Left ventricle myocardium superior (tissue), 1 donor: ENCODE data around the gene CT45A1. TPM values are rescaled to one million over a fixed set of nuclear protein-coding genes. Genes with fewer than 3 reads are reported as not detected.
"Not testable (repeated sequence)": the region's sequence is repeated elsewhere in the genome, so short reads cannot be mapped to it uniquely, and the experiment has no call there.

ENCODE experiments used
- ATAC-seq: fragments of 200-7000 bp; cut with Tn5 transposase; one replicate; pipeline ENCODE4 v1.9.1; 2020; ENCODE audit warnings: mild to moderate bottlenecking, moderate library complexity
- DNase-seq: peaks from one replicate; pipeline ENCODE4 v3.0.0-alpha.2; 2020
- intact Hi-C: fragments of 100-400 bp; cut with micrococcal nuclease; formaldehyde crosslinking; loops from one replicate; pipeline ENCODE4 v1.11.0; 2022
- long read RNA-seq: library from polyadenylated mRNA; unstranded; transcript quantifications from one replicate; pipeline ENCODE4 v2.0.0, GENCODE V29; 2021
- total RNA-seq: library from RNA; stranded (reverse); fragmentation: NEBNext Ultra II Directional; extraction: Animal tissue kit (Norgen Biotek cat#: 25700); gene quantifications from one replicate; pipeline ENCODE4 v1.2.1, GENCODE V29; 2021
- donor health status: DM: no; HTN: yes; CAD: no; lungs with severe emphysema.

CT45A1 gene
- total RNA-seq = not detected
- long read RNA-seq = 0 reads

DNA sequence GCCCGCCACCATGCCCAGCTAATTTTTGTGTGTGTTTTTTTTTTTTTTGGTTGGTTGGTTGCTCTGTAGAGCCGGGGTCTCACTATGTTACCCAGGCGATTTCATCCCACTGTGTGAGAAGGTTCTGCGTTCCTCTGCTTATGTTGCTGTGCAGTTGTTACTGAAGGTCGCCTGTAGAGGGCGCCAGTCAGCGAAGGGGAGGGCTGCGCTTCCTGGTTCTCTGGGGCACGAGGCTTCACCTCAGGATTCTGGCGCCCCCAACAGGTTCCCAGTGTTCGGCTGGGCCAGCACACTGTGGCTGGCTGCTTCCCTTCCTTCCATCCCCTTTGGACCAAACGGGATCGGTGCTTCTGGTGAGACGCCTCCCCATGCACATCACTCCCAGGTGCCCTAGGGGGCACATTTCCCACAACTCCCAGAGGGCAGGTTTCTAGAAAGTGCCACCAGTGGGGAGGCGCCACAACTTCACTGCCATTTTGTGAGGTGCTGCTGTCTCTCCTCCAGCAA is at the start of gene CT45A1:
Gene CT45A1 (plus strand): TSS at position 457 of the 507 bp plus-strand sequence. CDS start 5,302 bp downstream, outside the sequence.
- ATAC-seq, intact Hi-C loops, DNase-seq: not testable (repeated sequence)

- ATAC-seq, DNase-seq, intact Hi-C loops: not testable (repeated sequence)
These were observed 40.5 kb upstream of the CT45A1 start for GRCh38 chrX:135672979-135673378.

GRCh38 chrX:135688137-135688536 is 25.3 kb upstream of the CT45A1 start:
- intact Hi-C loops = no loop called here
- ATAC-seq (no peak), DNase-seq (no peak)

DNA sequence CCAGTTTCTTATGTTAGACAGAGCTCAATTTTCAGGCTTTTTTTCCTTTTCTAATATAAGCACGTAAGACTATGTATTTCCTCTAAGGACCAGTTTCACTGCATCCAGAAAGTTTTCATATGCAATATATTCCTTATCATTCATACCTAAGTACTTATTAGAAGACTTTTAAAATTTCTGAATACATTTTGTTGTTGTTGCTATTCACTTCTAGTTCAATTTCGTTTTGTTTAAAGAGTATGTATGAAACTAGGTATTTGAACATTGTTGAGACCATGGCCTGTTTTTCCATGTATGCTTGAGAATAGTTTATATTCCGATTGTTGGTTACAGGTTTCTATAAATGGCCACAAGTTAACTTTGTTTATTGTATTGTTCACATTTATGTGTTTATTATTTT is 18.0 kb upstream of the CT45A1 start:
- intact Hi-C loops = no loop called here
- no peak for ATAC-seq
- DNase-seq = no peak

- intact Hi-C loops = no loop called here
- no peak for DNase-seq
- no peak for ATAC-seq
These were observed 15.8 kb upstream of the CT45A1 start for GRCh38 chrX:135697601-135698000.

- ATAC-seq = peak; percentile 81
- no peak for DNase-seq
- intact Hi-C loops = no loop called here
These were observed 14.5 kb upstream of the CT45A1 start for GRCh38 chrX:135698924-135699323.

GRCh38 chrX:135707880-135708279 is 5.6 kb upstream of the CT45A1 start:
- ATAC-seq (no peak), DNase-seq (no peak)
- intact Hi-C loops = no loop called here

DNA sequence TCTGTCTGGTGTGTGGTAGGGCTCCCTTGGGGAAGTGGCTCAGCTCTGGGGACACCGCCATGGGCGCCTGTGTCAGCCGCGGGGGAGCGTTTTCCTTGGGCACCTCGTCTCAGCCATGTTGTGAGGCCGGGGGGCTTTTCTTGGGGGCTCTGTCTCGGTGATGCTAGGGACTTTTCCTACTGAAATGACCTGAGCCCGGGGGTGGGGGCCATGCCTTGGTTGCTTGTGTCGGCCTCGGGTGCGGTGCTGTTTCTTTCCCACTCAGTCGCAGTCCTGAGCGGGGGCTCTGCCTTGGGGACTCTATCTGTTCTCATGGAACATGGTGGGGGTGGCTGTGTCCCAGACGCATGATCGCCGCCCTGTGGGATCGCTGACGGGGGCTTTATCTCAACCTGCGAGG is 356 bp downstream of the CT45A1 start:
- intact Hi-C loops = no loop called here
- no peak for DNase-seq
- no peak for ATAC-seq

DNA sequence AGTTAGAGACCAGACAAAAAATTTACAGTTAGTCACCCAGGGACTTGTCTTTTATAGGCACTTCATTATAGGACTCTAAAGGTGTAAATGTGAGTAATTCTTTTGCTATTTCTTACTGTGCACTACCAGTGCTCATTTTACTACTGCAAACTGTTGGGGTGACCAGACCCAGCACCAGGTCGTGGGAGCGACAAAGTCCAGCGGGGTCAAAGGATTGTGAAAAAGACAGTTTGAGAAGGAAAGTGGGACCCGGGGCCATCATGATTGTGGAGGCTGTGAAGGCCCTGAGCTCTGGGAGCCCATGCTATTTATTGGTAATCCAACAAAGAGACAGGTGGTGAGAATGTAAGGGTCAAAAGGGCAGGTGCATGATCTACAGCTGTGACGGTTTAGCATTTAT is 21.2 kb downstream of the CT45A1 start:
- DNase-seq, intact Hi-C loops, ATAC-seq: not testable (repeated sequence)

DNA sequence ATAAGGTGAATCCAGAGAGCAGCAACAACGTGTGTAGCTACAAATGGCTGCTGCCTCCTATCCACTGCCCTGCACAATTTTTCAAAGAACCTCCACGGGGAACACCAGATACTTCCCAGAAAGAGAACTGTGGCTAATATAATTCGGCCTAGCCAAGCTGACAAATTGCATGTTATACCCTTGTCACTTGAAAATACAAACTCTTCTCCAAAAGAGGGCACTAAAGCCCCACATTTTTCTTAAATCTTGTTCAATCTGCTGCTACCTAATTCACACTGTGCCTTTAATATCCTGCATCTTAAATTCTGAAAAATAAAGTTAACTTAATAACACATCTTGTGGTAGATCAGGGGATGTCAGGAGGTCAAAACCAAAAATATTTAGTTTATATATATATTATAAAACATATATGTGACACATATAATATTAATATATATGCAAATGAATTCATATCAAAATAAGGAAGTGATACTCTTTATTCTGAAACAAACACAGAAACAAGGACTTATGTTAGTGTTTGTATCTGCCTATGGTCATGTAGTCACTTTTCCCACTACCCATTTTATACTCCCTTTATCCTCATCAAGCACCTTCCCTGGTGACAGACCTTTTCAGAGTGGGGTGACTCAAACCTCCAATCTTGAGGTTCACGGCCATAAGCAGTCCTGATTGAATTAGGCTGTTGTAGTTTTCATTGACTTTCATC is 24.1 kb downstream of the CT45A1 start:
- ATAC-seq = no peak
- intact Hi-C loops = no loop called here
- no peak for DNase-seq

GRCh38 chrX:135740681-135741149 is 27.3 kb downstream of the CT45A1 start:
- ATAC-seq (no peak), DNase-seq (no peak)
- intact Hi-C loops = no loop called here

DNA sequence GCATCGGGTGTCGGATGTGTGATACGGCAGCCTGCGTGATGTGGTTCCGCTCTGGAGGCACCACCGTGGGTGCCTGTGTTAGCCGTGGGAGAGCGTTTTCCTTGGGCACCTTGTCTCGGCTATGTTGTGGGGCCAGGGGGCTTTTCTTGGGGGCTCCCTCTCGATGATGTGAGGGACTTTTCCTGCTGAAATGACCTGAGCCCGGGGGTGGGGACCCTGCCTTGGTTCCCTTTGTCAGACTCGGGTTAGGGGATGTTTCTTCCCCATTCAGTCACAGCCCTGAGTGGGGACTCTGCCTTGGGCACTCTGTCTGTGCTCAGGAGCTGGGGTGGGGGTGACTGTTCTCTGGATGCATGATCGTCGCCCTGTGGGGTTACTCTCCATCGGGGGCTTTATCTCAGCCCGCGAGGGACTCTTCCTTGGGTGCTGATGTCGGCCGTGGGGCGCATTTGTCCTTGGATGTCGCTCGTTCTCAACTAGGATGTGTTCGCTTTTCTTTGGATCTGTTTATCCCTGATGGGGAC is 27.8 kb downstream of the CT45A1 start:
- no peak for ATAC-seq
- intact Hi-C loops = no loop called here
- DNase-seq = no peak

- ATAC-seq, DNase-seq, intact Hi-C loops: not testable (repeated sequence)
These were observed 31.3 kb downstream of the CT45A1 start for GRCh38 chrX:135744739-135745138.

GRCh38 chrX:135768091-135768490 is 54.7 kb downstream of the CT45A1 start, which contains the start of gene CT45A3:
Gene CT45A3, minus strand, starts transcription at chrX:135768191. Its CDS starts 3,747 bp downstream, at chrX:135764444.
- not testable (repeated sequence) for ATAC-seq, DNase-seq

More at GRCh38 chrX:135768091-135768490, 54.7 kb downstream of the CT45A1 start, which contains the start of gene CT45A3:
- intact Hi-C loops = not testable (repeated sequence)

Other genes starting within 250 kb of the CT45A1 start
- gene INTS6L, start 193.0 kb upstream of the CT45A1 start, total RNA-seq = 3.2 TPM
- not detected for gene CT45A3, start 54.6 kb downstream of the CT45A1 start, total RNA-seq
- not detected for gene CT45A5, start 71.9 kb downstream of the CT45A1 start, total RNA-seq
- not detected for gene CT45A6, start 89.1 kb downstream of the CT45A1 start, total RNA-seq
- not detected for gene CT45A2, start 106.4 kb downstream of the CT45A1 start, total RNA-seq
- gene CT45A7, start 123.6 kb downstream of the CT45A1 start, total RNA-seq = not detected
- gene CT45A8, start 140.9 kb downstream of the CT45A1 start, total RNA-seq = not detected
- gene CT45A9, start 158.2 kb downstream of the CT45A1 start, total RNA-seq = not detected
- not detected for gene CT45A10, start 179.8 kb downstream of the CT45A1 start, total RNA-seq
- not detected for gene SAGE1, start 180.1 kb downstream of the CT45A1 start, total RNA-seq